Measurements from ENCODE around the gene PCGF3.

Gene PCGF3

GRCh38 chr4:768995-769394 is 63.4 kb downstream of the PCGF3 start:
- no peaks in the 10 kb centered on the region for H3K9me3 ChIP-seq (ENCODE audit: control insufficient read depth, insufficient read depth, low read depth, low read length)
- H3K36me3 ChIP-seq (ENCODE audit: control insufficient read depth in 2 of 2, insufficient read depth in 1 of 2, low read length in 2 of 2) = peaks cover 0 to 64% of the 10 kb centered on the region in 2 experiments; a peak in 1 of 3 replicates
- TF ChIP-seq ZNF416 (tag by site-specific recombination; IDR thresholded peaks at IDR 0.05) (no peak), ZNF211 (tag by site-specific recombination; IDR thresholded peaks at IDR 0.05; ENCODE audit: low read depth) (no peak), ZNF311 (tag by site-specific recombination; IDR thresholded peaks at IDR 0.05; ENCODE audit: borderline replicate concordance) (no peak), ZNF791 (tag by site-specific recombination; IDR thresholded peaks at IDR 0.05) (no peak), ZNF433 (tag by site-specific recombination; IDR thresholded peaks at IDR 0.05; ENCODE audit: low read depth) (no peak), ZNF544 (tag by site-specific recombination; IDR thresholded peaks at IDR 0.05) (no peak), SETDB1 (IDR thresholded peaks at IDR 0.05; ENCODE audit: insufficient read length, low read length) (no peak), ZNF23 (tag by site-specific recombination; IDR thresholded peaks at IDR 0.05; ENCODE audit: borderline replicate concordance) (no peak), ZNF677 (tag by site-specific recombination; IDR thresholded peaks at IDR 0.05) (no peak), ZNF138 (tag by site-specific recombination; IDR thresholded peaks at IDR 0.05; ENCODE audit: borderline replicate concordance) (no peak), ZNF341 (tag by site-specific recombination; IDR thresholded peaks at IDR 0.05; ENCODE audit: low read depth) (no peak)
- H3K4me3 ChIP-seq (ENCODE audit: low read depth, low read length) = no peak overlapping the region
- POLR2A ChIA-PET = no interaction called here
- H3K27ac ChIP-seq (ENCODE audit: extremely low read depth, low read depth, low read length) = no peak overlapping the region
- CTCF ChIA-PET = no interaction called here
- no peaks in the 10 kb centered on the region for H3K4me1 ChIP-seq (ENCODE audit: control insufficient read depth, insufficient read depth, low read length)

- CTCF ChIA-PET = no interaction called here
- peaks cover 0 to 64% of the 10 kb centered on the region in 2 experiments; a peak in 1 of 3 replicates for H3K36me3 ChIP-seq (ENCODE audit: control insufficient read depth in 2 of 2, insufficient read depth in 1 of 2, low read length in 2 of 2)
Observed at GRCh38 chr4:769511-769910, 63.9 kb downstream of the PCGF3 start.

More at GRCh38 chr4:769511-769910, 63.9 kb downstream of the PCGF3 start:
- H3K9me3 ChIP-seq (ENCODE audit: control insufficient read depth, insufficient read depth, low read depth, low read length) = no peaks in the 10 kb centered on the region
- TF ChIP-seq ZNF404 (tag by site-specific recombination; IDR thresholded peaks at IDR 0.05) (no peak), INSM2 (tag by site-specific recombination; IDR thresholded peaks at IDR 0.05) (no peak), ZNF223 (tag by site-specific recombination; IDR thresholded peaks at IDR 0.05) (no peak), ZNF426 (tag by site-specific recombination; IDR thresholded peaks at IDR 0.05) (no peak), ZNF248 (tag by site-specific recombination; IDR thresholded peaks at IDR 0.05) (no peak), ZBTB17 (tag by site-specific recombination; IDR thresholded peaks at IDR 0.05) (no peak), ELK4 (IDR thresholded peaks at IDR 0.05; ENCODE audit: borderline replicate concordance, low read depth, low read length) (no peak), SP7 (tag by site-specific recombination; IDR thresholded peaks at IDR 0.05) (no peak), ZNF747 (tag by site-specific recombination; IDR thresholded peaks at IDR 0.05) (no peak), ZNF624 (tag by site-specific recombination; IDR thresholded peaks at IDR 0.05) (no peak), HOXA7 (CRISPR knock-in tag; IDR thresholded peaks at IDR 0.05; ENCODE audit: borderline replicate concordance) (no peak), ZNF37A (tag by site-specific recombination; IDR thresholded peaks at IDR 0.05) (no peak), FEZF1 (tag by site-specific recombination; IDR thresholded peaks at IDR 0.05) (no peak), ZNF2 (tag by site-specific recombination; IDR thresholded peaks at IDR 0.05) (no peak), ZNF791 (tag by site-specific recombination; IDR thresholded peaks at IDR 0.05) (no peak), ZNF280D (tag by site-specific recombination; IDR thresholded peaks at IDR 0.05) (no peak), ZNF692 (tag by site-specific recombination; IDR thresholded peaks at IDR 0.05) (no peak), ZNF114 (tag by site-specific recombination; IDR thresholded peaks at IDR 0.05) (no peak)
- H3K4me3 ChIP-seq (ENCODE audit: low read depth, low read length) = no peak overlapping the region
- POLR2A ChIA-PET = no interaction called here
- no peaks in the 10 kb centered on the region for H3K4me1 ChIP-seq (ENCODE audit: control insufficient read depth, insufficient read depth, low read length)
- no peak overlapping the region for H3K27ac ChIP-seq (ENCODE audit: extremely low read depth, low read depth, low read length)
